Right cardiac atrium (tissue), 5 donors: ENCODE results near the gene FAM193A. TPM values are rescaled to one million over a fixed set of nuclear protein-coding genes. Genes with fewer than 3 reads are reported as not detected.

Experiments
- ATAC-seq, 2 donors: fragments of 200-7000 bp; cut with Tn5 transposase; one replicate each; pipeline versions ENCODE4 v1.8.0 to v1.9.1; 2020; ENCODE audit warnings: moderate library complexity in 2 of 2, mild to moderate bottlenecking in 1 of 2
- DNase-seq, 3 donors: peaks; one replicate each; pipeline ENCODE4 v3.0.0-alpha.2; 2020
- H3K27ac ChIP-seq: one replicate; pipeline ENCODE4 v1.5.1; 2013; ENCODE audit warnings: mild to moderate bottlenecking, low read length, control low read depth, moderate library complexity
- H3K27me3 ChIP-seq: one replicate; pipeline ENCODE4 v1.6.1; 2013; ENCODE audit not compliant: control insufficient read depth, insufficient read depth
- H3K4me1 ChIP-seq: one replicate; pipeline ENCODE4 v1.6.1; 2013; ENCODE audit warnings: low read length; ENCODE audit not compliant: control insufficient read depth, insufficient read depth
- H3K4me3 ChIP-seq: one replicate; pipeline ENCODE4 v1.5.1; 2013; ENCODE audit warnings: low read length, control low read depth
- H3K9me3 ChIP-seq: one replicate; pipeline ENCODE4 v1.6.1; 2013; ENCODE audit warnings: low read length; ENCODE audit not compliant: control insufficient read depth
- WGBS: extraction: QIAGEN DNeasy Blood & Tissue Kit; methylation state at CpG from one replicate; pipeline ENCODE4 v1.1.7; 2013; 5-methylcytosine and 5-hydroxymethylcytosine counted together
- intact Hi-C, 4 donors: fragments of 100-400 bp; cut with DNase I; formaldehyde crosslinking; loops; one replicate each; pipeline versions ENCODE4 v1.11.0 to v1.14.0; 2022 to 2023
- polyA plus RNA-seq: library from polyadenylated mRNA; stranded (reverse); fragments of 200-250 nt; gene quantifications from one replicate; pipeline ENCODE4 v1.2.3, GENCODE V29; 2013
- total RNA-seq, 4 donors: library from RNA; stranded (reverse); fragmentation: NEBNext Ultra II Directional; extraction: Animal tissue kit (Norgen Biotek cat#: 25700); gene quantifications; one replicate each; pipeline ENCODE4 v1.2.1, GENCODE V29; 2021
- donor health status: healthy with polysubstance abuse.
- donor health status: DM: no; HTN: yes; CAD: no.
- donor health status: DM: no; HTN: no; CAD: no.
- donor health status: DM: no; HTN: yes; CAD: no; lungs with severe emphysema.
- donor health status: DM: yes; HTN: yes; CAD: no.

Gene FAM193A
- total and polyA plus RNA-seq, 5 donors, result 9.7 to 19.2 (median 17.4) TPM

DNA sequence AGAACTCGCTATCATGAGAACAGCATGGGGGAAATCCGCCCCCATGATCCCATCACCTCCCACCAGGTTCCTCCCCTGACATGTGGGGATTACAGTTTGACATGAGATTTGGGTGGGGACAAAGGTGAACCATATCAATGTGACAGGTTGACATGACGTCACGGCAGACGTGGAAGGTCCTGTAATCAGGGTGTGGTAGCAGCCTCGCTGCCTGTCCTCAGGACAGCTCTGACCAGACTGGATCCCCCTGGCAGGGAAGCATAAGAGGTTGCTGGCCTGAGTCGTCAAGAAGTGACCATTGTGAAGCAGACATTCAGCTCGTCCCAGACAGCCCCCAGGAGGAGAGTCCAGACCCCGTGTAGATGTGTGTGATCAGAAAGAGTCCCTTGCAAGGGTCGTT is 115.1 kb downstream of the FAM193A start:
- DNase-seq (no peak), ATAC-seq (no peak)
- H3K27ac ChIP-seq, result no peak overlapping the region
- intact Hi-C loops, result no loop called here
- H3K4me1 ChIP-seq, result no peaks in the 10 kb centered on the region
- no peaks in the 10 kb centered on the region for H3K9me3 ChIP-seq
- 86% methylated on average over 10 of the region's 10 CpGs for WGBS
- no peak overlapping the region for H3K4me3 ChIP-seq
- H3K27me3 ChIP-seq, result no peaks in the 10 kb centered on the region

DNA sequence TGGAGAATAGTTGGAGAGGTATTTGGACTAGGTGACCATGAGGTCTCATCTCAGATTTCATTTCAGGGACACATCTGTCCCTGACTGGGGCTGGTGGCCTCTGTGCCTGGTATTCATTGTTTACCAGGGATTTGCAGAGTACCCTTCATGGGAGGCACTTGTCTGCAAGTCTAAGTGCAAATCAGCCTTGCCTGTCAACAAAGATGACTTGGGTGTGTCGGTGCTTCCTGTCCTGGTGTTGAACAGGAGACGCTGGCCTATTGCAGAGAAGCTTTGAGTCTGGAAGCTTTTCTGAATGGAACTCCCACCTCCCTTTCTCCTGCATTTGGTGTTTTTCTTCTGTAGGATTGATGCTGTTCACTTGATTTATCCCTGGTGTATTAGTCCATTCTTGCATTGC is 115.6 kb downstream of the FAM193A start:
- intact Hi-C loops, result no loop called here
- DNase-seq (no peak), ATAC-seq (no peak)
- no peaks in the 10 kb centered on the region for H3K4me1 ChIP-seq
- no peak overlapping the region for H3K27ac ChIP-seq
- no peaks in the 10 kb centered on the region for H3K27me3 ChIP-seq
- no peaks in the 10 kb centered on the region for H3K9me3 ChIP-seq
- WGBS, result 70% methylated on average over 2 of the region's 2 CpGs
- no peak overlapping the region for H3K4me3 ChIP-seq

DNA sequence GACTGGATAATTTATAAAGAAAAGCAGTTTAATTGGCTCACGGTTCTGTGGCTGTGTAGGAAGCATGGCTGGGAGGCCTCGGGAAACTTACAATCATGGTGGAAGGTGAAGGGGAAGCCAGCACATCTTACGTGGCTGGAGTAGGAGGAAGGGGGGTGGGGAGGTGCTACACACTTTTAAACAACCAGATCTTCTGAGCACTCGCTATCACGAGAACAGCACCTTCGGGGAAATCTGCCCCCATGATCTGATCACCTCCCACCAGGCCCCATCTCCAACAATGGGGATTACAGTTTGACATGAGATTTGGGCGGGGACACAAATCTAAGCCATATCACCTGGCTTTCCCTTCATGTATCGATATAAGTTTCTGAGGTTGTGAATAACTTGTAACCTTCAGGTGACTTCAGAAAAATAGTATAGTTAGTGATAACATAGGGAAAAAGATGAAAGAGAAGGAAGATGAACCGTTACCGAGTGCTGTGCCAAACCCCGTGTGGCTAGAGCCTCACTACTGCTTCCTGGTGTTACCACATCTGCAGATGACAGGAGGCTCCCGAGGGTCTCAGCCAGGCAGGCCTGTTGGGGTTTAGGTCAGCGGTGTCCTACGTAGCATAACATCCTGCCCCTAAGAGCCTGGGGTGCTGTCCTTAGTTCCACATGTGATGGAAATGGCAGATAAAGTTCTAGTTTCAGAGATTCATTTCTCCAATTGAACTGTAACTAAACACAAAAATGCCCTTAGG is 116.1 kb downstream of the FAM193A start:
- Histone ChIP-seq H3K4me3 (no peak overlapping the region), H3K27me3 (no peaks in the 10 kb centered on the region), H3K4me1 (no peaks in the 10 kb centered on the region), H3K27ac (no peak overlapping the region), H3K9me3 (no peaks in the 10 kb centered on the region)
- intact Hi-C loops, result no loop called here
- no peak for DNase-seq
- peak in 1 of 2 donors; percentile 27 for ATAC-seq
- 79% methylated on average over 14 of the region's 14 CpGs for WGBS

DNA sequence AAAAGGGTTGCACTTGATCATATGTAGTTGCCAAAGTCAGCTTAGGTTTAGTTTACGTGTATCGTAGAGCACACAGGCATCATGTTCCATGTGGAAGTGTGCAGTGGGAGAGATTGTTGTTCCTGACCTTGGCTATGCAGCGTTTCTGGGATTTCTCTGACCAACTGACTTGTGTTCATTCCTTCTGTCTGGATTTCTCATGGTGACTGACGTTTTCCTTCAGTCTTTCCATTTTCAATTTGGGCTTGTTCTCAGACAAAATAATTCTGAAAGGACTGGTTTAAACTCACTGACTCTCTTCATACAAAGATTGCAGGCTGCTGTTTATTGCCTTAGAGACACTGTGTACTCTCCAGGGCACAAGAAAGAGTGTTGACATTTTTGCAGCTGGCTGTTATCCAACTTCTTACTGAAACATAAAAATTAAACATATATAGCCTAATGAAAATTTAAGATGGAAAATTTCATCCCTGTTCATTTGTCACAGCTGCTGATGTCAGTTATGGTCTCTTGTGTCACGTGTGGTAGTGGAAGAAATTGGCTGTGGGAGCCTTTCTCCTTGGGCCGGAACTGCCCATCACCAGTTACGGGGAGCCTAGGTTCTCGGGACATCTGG is 124.3 kb downstream of the FAM193A start:
- peak; percentile 45 to 48 for ATAC-seq
- Histone ChIP-seq H3K9me3 (no peaks in the 10 kb centered on the region), H3K4me3 (no peak overlapping the region), H3K27me3 (no peaks in the 10 kb centered on the region), H3K27ac (peak overlapping the region; percentile 44), H3K4me1 (peaks cover 5% of the 10 kb centered on the region)
- 42% methylated on average over 8 of the region's 8 CpGs for WGBS
- intact Hi-C loops, result no loop called here
- DNase-seq, result no peak

DNA sequence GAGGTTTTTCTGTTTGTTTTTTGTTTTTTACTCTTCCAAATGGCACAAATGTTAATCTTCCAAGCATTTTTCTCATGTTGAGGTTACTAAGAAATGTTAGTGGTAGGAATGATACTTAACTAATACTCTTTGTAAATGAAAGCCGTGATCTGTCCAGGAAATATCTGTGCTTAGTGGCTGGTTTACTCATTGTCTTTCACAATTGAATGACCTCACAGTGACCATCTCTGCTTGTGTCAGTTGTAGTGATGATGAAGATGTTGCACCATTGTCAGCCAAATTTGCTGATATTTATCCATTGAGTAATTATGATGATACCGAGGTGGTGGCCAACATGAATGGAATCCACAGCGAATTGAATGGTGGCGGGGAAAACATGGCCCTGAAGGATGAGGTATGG is 126.2 kb downstream of the FAM193A start:
- Histone ChIP-seq H3K9me3 (no peaks in the 10 kb centered on the region), H3K4me1 (peaks cover 5% of the 10 kb centered on the region), H3K27me3 (no peaks in the 10 kb centered on the region), H3K27ac (no peak overlapping the region), H3K4me3 (no peak overlapping the region)
- ATAC-seq, result no peak
- DNase-seq, result no peak
- 90% methylated on average over 4 of the region's 4 CpGs for WGBS
- intact Hi-C loops, result no loop called here

DNA sequence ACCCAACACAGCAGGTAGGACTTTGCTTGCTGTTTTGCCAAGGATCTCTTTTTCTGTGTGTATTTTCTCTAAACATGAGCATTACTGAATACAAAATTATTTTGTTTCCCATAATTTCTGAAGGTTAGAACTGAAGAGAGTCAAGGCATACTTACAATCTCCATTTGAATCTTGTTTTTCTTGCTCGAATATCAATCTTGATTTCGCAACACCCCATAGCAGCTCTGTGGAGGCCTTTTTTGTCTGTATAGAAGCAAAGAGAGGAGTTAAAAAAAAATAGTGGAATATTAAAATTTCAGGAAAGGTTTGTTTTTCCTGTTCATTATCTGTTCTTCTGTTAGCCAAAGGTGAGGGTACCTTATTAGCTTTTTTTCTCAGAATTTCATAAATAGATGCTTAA is 126.8 kb downstream of the FAM193A start:
- intact Hi-C loops, result no loop called here
- no peak overlapping the region for H3K27ac ChIP-seq
- H3K4me1 ChIP-seq, result peaks cover 5% of the 10 kb centered on the region
- no peak for DNase-seq
- H3K4me3 ChIP-seq, result no peak overlapping the region
- ATAC-seq, result no peak
- WGBS, result 86% methylated on average over 2 of the region's 2 CpGs
- H3K27me3 ChIP-seq, result no peaks in the 10 kb centered on the region
- no peaks in the 10 kb centered on the region for H3K9me3 ChIP-seq

DNA sequence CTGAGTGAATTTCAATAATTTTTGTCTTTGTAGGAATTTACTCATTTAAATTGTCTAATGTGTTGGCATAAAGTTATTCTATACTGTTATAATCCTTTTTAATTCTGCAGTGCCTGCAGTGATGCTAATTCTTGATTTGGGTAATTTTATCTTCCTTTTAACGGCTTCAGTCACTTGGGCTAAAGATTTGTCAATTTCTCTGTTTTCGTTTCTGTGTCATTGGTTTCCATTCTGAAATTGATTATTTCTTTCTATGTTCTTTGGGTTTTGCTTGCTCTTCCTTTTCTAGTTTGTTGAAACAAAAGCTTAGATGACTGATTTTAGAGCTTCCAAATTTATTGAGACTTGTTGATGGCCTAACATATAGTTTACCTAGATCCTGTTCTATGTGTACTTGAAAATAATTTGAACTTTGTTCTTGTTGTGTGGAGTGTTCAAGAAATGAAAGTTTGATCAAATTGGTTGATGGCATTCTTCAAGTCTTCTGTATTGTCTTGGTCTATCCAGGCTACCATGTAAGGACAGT is 130.3 kb downstream of the FAM193A start:
- Histone ChIP-seq H3K27me3 (no peaks in the 10 kb centered on the region), H3K27ac (no peak overlapping the region)
- WGBS, result 90% methylated on average over 2 of the region's 2 CpGs

DNA sequence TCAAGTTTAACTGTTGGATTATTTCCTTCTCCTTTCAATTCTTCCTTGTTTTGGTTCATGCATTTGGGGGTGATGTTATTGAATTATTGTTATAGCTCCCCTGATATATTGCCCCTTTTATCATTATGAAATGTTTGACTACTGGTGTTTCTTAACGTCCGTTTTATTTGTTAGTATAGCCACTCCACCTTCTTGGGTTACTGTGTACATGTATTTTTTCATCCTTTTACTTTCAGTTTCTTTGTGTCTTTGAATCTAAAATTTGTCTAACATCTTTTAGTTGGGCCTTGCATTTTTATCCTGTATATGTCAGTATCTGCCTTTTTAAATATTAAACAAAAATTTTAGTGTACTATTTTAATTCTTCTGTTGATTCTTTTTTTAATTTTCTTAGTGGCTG is 131.0 kb downstream of the FAM193A start:
- intact Hi-C loops, result no loop called here
- ATAC-seq, result no peak
- Histone ChIP-seq H3K27me3 (no peaks in the 10 kb centered on the region), H3K27ac (no peak overlapping the region), H3K4me1 (no peaks in the 10 kb centered on the region), H3K9me3 (no peaks in the 10 kb centered on the region), H3K4me3 (no peak overlapping the region)
- 51% methylated on average over 2 of the region's 2 CpGs for WGBS
- no peak for DNase-seq

More for the DNA sequence above, 130.3 kb downstream of the FAM193A start:
- DNase-seq, result no peak
- Histone ChIP-seq H3K4me3 (no peak overlapping the region), H3K9me3 (no peaks in the 10 kb centered on the region), H3K4me1 (no peaks in the 10 kb centered on the region)
- intact Hi-C loops, result no loop called here
- ATAC-seq, result no peak

DNA sequence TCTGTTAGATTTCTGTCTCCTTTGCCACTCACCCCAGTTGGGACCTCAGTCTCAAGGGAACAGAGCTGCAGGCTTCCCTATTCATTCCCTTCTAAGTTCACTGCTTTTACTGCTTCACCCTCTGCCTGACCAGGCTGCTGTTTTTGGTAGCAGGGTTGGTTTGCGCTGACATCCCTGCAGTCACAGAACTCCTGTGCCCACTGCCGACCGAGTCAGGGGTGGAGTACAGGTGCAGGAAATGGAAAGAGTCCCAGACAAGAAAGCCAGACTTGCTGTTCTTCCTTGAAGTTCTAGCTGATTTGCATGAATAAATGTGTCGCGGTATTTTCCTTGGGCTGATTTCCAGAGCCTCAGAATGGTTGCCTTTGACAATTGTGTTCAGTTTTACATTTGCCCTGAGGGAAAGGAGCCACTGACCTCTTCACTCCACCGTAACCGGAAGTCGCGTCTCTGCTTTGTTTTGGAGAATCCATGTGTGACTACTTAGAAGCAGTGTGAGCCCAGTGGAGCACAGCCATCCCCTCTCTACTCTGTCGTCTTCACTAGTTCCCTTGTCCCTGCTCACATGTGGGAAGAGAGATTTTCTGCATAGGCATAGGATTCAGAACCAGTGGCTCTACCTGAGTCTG is 134.9 kb downstream of the FAM193A start:
- ATAC-seq (peak in 1 of 2 donors; percentile 45), DNase-seq (no peak)
- Histone ChIP-seq H3K9me3 (no peaks in the 10 kb centered on the region), H3K27me3 (no peaks in the 10 kb centered on the region), H3K27ac (no peak overlapping the region), H3K4me3 (no peak overlapping the region), H3K4me1 (no peaks in the 10 kb centered on the region)
- intact Hi-C loops, result no loop called here
- WGBS, result 71% methylated on average over 10 of the region's 10 CpGs

DNA sequence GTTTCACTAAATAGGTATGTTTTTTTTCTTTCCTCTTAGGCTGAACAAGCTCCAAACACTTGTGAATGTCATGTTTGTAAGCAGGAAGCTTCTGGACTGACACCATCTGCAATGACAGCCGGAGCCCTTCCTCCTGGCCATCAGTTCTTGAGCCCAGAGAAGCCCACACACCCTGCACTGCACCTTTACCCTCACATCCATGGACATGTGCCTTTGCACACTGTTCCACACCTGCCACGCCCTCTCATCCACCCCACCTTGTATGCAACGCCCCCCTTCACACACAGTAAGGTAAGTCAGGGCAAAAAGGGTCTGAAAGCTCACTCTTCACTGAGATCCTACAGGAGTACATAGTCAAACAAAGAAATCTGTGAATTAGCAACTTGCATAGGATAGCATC is 135.6 kb downstream of the FAM193A start:
- Histone ChIP-seq H3K4me1 (no peaks in the 10 kb centered on the region), H3K27ac (no peak overlapping the region), H3K9me3 (no peaks in the 10 kb centered on the region), H3K4me3 (no peak overlapping the region), H3K27me3 (no peaks in the 10 kb centered on the region)
- no peak for ATAC-seq
- 92% methylated on average over 3 of the region's 3 CpGs for WGBS
- DNase-seq, result no peak
- intact Hi-C loops, result no loop called here

DNA sequence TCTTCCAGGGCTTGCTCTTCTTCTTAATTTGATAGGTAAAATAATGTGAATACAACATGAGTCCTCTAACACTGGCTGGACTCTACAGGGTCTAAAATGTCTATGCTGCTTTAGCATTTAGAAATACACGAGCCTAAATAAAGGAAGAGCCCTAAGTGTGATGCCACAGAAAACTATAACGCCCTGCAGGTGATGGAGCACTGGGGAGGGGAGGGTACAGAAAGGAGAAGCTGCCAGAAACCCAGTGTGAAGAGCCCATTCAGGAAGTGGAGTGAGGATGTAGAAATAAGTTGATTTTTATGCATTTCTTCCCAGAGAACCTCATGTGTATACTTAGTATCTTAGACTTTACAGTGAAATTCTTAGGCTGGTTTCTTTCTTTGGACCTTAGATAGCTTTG is 136.3 kb downstream of the FAM193A start:
- no peak for ATAC-seq
- no peaks in the 10 kb centered on the region for H3K4me1 ChIP-seq
- no peaks in the 10 kb centered on the region for H3K9me3 ChIP-seq
- DNase-seq, result no peak
- WGBS, result 63% methylated on average over 2 of the region's 2 CpGs
- no peaks in the 10 kb centered on the region for H3K27me3 ChIP-seq
- no peak overlapping the region for H3K4me3 ChIP-seq
- no peak overlapping the region for H3K27ac ChIP-seq
- intact Hi-C loops, result no loop called here
